OCI-LY1 (cell line): ENCODE results near the gene LPCAT3.

Experiments used
- H2AFZ ChIP-seq: fragments of 200-600 bp; sonication (generic), shearing (Covaris generic); 2 replicates; pipeline ENCODE4 v1.6.0; 2014; ENCODE audit warnings: antibody characterized with exemption, mild to moderate bottlenecking, low read length
- H3F3A ChIP-seq: fragments of 200-600 bp; sonication (generic), shearing (Covaris generic); 2 replicates; pipeline ENCODE4 v1.6.0; 2014; ENCODE audit warnings: mild to moderate bottlenecking, antibody characterized with exemption, low read length, moderate library complexity; ENCODE audit not compliant: insufficient read depth
- H3K27ac ChIP-seq: fragments of 200-600 bp; sonication (generic); 2 replicates; pipeline ENCODE4 v1.5.1; 2014; ENCODE audit warnings: low read length, mixed run types, mild to moderate bottlenecking, low read depth; ENCODE audit not compliant: poor library complexity, severe bottlenecking
- H3K27me3 ChIP-seq: fragments of 200-600 bp; sonication (generic); 2 replicates; pipeline ENCODE4 v1.6.0; 2014; ENCODE audit warnings: antibody characterized with exemption, mild to moderate bottlenecking, low read length, moderate library complexity; ENCODE audit not compliant: insufficient read depth
- H3K36me3 ChIP-seq: fragments of 200-600 bp; sonication (generic); 2 replicates; pipeline ENCODE4 v1.6.1; 2014; ENCODE audit warnings: mild to moderate bottlenecking, antibody characterized with exemption, low read length, moderate library complexity, mixed read lengths; ENCODE audit not compliant: insufficient read depth
- H3K4me1 ChIP-seq: fragments of 200-600 bp; sonication (generic); 2 replicates; pipeline ENCODE4 v1.5.1; 2014; ENCODE audit warnings: mild to moderate bottlenecking, low read length, moderate library complexity; ENCODE audit not compliant: insufficient read depth, severe bottlenecking
- H3K4me2 ChIP-seq: fragments of 200-600 bp; sonication (generic), shearing (Covaris generic); 2 replicates; pipeline ENCODE4 v1.6.1; 2014; ENCODE audit warnings: low read length
- H3K4me3 ChIP-seq: fragments of 200-600 bp; sonication (generic); 2 replicates; pipeline ENCODE4 v1.5.1; 2014; ENCODE audit warnings: low read length, low read depth, mild to moderate bottlenecking, mixed read lengths; ENCODE audit not compliant: poor library complexity, severe bottlenecking
- H3K79me2 ChIP-seq: fragments of 200-600 bp; shearing (Covaris generic); 2 replicates; pipeline ENCODE4 v1.6.1; 2016; ENCODE audit warnings: mixed run types, low read length, mixed read lengths; ENCODE audit not compliant: insufficient read depth
- H3K9ac ChIP-seq: fragments of 200-600 bp; sonication (generic), shearing (Covaris generic); 2 replicates; pipeline ENCODE4 v1.6.1; 2014; ENCODE audit warnings: mild to moderate bottlenecking, low read length, mixed read lengths
- H3K9me2 ChIP-seq: fragments of 200-600 bp; sonication (generic), shearing (Covaris generic); 2 replicates; pipeline ENCODE4 v1.6.1; 2014; ENCODE audit warnings: low read depth, mild to moderate bottlenecking, low read length, mixed read lengths
- H3K9me3 ChIP-seq: fragments of 200-600 bp; shearing (Covaris generic); 2 replicates; pipeline ENCODE4 v1.6.1; 2014; ENCODE audit warnings: low read length, mixed read lengths
- H4K20me1 ChIP-seq: fragments of 200-600 bp; sonication (generic), shearing (Covaris generic); 2 replicates; pipeline ENCODE4 v1.6.0; 2016; ENCODE audit warnings: mild to moderate bottlenecking, low read length; ENCODE audit not compliant: insufficient read depth
- EZH2 ChIP-seq: fragments of 200-600 bp; sonication (generic), shearing (Covaris generic); IDR thresholded peaks from 2 replicates; pipeline ENCODE4 v1.8.0; 2017; ENCODE audit warnings: borderline replicate concordance, mixed run types, mild to moderate bottlenecking, antibody characterized with exemption, low read length, moderate library complexity, mixed read lengths
- TF ChIP-seq, protein P1 (sequence below): fragments of 200-600 bp; sonication (generic), shearing (Covaris generic); IDR thresholded peaks from 2 replicates; pipeline ENCODE4 v1.5.1; 2017; ENCODE audit warnings: mild to moderate bottlenecking, antibody characterized with exemption, low read length, moderate library complexity, mixed read lengths

The LPCAT3 gene

DNA sequence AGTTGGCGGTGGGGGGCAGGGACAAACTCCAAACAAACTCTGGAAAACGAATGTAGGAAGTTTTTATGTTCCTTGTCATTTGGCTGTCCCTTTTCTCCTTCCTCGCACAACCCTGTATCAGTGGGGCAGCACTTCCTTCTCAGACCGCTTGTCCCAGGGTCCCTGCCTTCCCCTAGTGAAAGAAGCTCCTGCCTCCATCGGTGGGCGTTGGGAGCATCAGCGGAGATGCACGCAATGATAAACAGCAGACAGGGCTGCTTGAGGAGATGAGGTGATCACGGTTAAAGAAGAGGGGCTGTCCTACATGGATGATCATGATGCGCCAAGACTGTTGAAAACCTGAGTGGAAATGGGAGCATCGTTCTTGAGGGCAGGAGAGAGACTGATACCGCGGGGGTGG, 42.9 kb upstream of the LPCAT3 start:
- no peak overlapping the region for H3K4me2 ChIP-seq
- H3K4me3 ChIP-seq: no peak overlapping the region

DNA sequence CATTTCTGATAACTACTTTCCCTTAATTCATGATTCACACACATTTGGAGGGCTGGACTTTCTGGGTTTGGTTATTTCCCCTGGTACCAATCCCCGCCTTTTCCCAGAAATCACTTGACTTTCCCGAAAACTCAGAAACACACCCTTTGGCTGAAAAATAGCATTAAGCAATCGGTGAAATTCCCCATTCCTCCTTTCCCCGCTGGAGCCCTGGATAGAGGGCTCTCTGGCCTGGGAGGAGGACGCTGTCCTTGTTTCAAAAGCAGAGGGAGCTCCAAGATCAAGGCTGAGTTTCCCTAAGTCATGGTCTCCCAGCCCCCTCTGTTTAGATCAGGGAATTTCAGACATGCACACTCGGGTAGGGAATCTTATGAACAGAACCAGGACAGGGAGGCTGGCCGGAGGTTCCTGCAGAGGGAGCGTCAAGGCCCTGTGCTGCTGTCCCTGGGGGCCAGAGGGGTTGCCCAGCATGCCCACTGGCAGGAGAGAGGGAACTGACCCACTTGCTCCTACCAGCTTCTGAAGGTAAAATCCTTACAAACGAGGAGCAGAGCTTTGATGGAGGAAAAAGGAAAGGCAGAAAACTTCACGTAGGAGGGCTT, 42.2 kb upstream of the LPCAT3 start, which contains the start of gene C1S:
Gene C1S (plus strand): TSS at position 366 of the 602 bp plus-strand sequence. CDS start 1,195 bp downstream, outside the sequence.
- Histone ChIP-seq H3K9me3 (no peaks in the 10 kb centered on the region), H3K4me3 (no peak within 1 kb of the TSS), H3K9me2 (no peaks in the 10 kb centered on the region), H4K20me1 (no peaks in the 10 kb centered on the region), H3F3A (no peaks in the 10 kb centered on the region), H3K4me1 (no peaks in the 10 kb centered on the region), H2AFZ (no peak within 1 kb of the TSS), H3K9ac (no peak within 1 kb of the TSS), H3K79me2 (no peaks in the 10 kb centered on the region), H3K36me3 (no peaks in the 10 kb centered on the region), H3K27ac (no peak within 1 kb of the TSS), H3K27me3 (peaks cover 4% of the 10 kb centered on the region; the same call in 1 of the 2 replicates), H3K4me2 (no peak within 1 kb of the TSS)
- TF ChIP-seq EZH2: no peak
- TF ChIP-seq, protein P1, sequence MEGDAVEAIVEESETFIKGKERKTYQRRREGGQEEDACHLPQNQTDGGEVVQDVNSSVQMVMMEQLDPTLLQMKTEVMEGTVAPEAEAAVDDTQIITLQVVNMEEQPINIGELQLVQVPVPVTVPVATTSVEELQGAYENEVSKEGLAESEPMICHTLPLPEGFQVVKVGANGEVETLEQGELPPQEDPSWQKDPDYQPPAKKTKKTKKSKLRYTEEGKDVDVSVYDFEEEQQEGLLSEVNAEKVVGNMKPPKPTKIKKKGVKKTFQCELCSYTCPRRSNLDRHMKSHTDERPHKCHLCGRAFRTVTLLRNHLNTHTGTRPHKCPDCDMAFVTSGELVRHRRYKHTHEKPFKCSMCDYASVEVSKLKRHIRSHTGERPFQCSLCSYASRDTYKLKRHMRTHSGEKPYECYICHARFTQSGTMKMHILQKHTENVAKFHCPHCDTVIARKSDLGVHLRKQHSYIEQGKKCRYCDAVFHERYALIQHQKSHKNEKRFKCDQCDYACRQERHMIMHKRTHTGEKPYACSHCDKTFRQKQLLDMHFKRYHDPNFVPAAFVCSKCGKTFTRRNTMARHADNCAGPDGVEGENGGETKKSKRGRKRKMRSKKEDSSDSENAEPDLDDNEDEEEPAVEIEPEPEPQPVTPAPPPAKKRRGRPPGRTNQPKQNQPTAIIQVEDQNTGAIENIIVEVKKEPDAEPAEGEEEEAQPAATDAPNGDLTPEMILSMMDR: no peak

More for the DNA sequence above, 42.9 kb upstream of the LPCAT3 start:
- H3K9me3 ChIP-seq: no peaks in the 10 kb centered on the region
- no peaks in the 10 kb centered on the region for H3F3A ChIP-seq
- H3K9me2 ChIP-seq: no peaks in the 10 kb centered on the region
- H3K27ac ChIP-seq: no peak overlapping the region
- H4K20me1 ChIP-seq: no peaks in the 10 kb centered on the region
- H3K79me2 ChIP-seq: no peaks in the 10 kb centered on the region
- TF ChIP-seq EZH2: no peak
- TF ChIP-seq, protein P1: no peak
- H3K27me3 ChIP-seq: peaks cover 4% of the 10 kb centered on the region; the same call in 1 of the 2 replicates
- H3K9ac ChIP-seq: no peak overlapping the region
- no peak overlapping the region for H2AFZ ChIP-seq
- no peaks in the 10 kb centered on the region for H3K4me1 ChIP-seq
- no peaks in the 10 kb centered on the region for H3K36me3 ChIP-seq

DNA sequence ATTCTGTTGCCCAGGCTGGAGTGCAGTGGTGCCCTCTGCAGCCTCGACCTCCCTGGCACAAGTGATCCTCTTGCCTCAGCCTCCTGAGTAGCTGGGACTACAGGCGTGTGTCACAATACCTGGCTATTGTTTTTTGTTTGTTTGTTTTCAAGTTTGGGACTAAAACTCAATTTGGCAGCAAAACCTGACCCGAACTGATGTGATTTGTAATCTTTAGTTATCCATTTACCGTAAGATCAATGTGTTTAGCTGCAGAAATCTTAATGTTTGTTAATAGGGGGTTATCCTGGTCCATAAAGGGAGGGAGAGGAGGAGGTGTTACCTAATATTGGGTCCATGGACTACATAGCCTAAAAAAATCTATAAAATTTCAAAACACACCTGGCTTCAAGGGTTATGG, 41.5 kb upstream of the LPCAT3 start:
- Histone ChIP-seq H3K36me3 (no peaks in the 10 kb centered on the region), H3K27me3 (peaks cover 4% of the 10 kb centered on the region; the same call in 1 of the 2 replicates), H3K4me3 (no peak overlapping the region), H4K20me1 (no peaks in the 10 kb centered on the region), H2AFZ (no peak overlapping the region), H3F3A (no peaks in the 10 kb centered on the region), H3K79me2 (no peaks in the 10 kb centered on the region), H3K9me3 (no peaks in the 10 kb centered on the region), H3K4me2 (no peak overlapping the region), H3K4me1 (no peaks in the 10 kb centered on the region), H3K27ac (no peak overlapping the region), H3K9ac (no peak overlapping the region), H3K9me2 (no peaks in the 10 kb centered on the region)
- TF ChIP-seq, protein P1: no peak
- no peak for TF ChIP-seq EZH2
